ENCODE data around the gene TENM3.

GRCh38 chr4:182536221-182536811 is 293.1 kb downstream of the TENM3 start:
- no peak for TF ChIP-seq POLR2A (IDR thresholded peaks at IDR 0.05)
- TF ChIP-seq CTCF (IDR thresholded peaks at IDR 0.05) = no peak
- TF ChIP-seq POLR2AphosphoS5 (IDR thresholded peaks at IDR 0.05) = no peak
